Islet of Langerhans (tissue), 1 donor: Measurements from ENCODE around the gene TROAP.
"Not testable (repeated sequence)": the region's sequence is repeated elsewhere in the genome, so short reads cannot be mapped to it uniquely, and the experiment has no call there.

Source experiments
- FAIRE-seq: peaks from one replicate; lab custom pipeline; 2011; peaks lifted over from hg19 to GRCh38; lab: Jason Lieb, UNC

TROAP gene

GRCh38 chr12:49368240-49368600 is 45.2 kb downstream of the TROAP start:
- no peak for FAIRE-seq

GRCh38 chr12:49369411-49370145 is 46.5 kb downstream of the TROAP start:
- FAIRE-seq, result no peak

- FAIRE-seq, result no peak
Measured at GRCh38 chr12:49370539-49370938, 47.5 kb downstream of the TROAP start.

GRCh38 chr12:49375406-49375805 is 52.4 kb downstream of the TROAP start:
- no peak for FAIRE-seq

- no peak for FAIRE-seq
Measured at GRCh38 chr12:49377386-49377785, 54.3 kb downstream of the TROAP start.

GRCh38 chr12:49380184-49380583 is 57.1 kb downstream of the TROAP start:
- FAIRE-seq, result not testable (repeated sequence)
